Endometrial microvascular endothelial cells (primary cell): ENCODE data around the gene SPRN. TPM values are rescaled to one million over a fixed set of nuclear protein-coding genes. Genes with fewer than 3 reads are reported as not detected.
"Not testable (repeated sequence)": the region's sequence is repeated elsewhere in the genome, so short reads cannot be mapped to it uniquely, and the experiment has no call there.

Experiments used
- in situ Hi-C: cut with HindIII; loops from 2 replicates; pipeline ENCODE4 v1.10.0; 2017; ENCODE audit warnings: low sequenced_read_pairs, low pct_unique_long_range_greater_than_20kb; ENCODE audit errors: inconsistent ontology term
- total RNA-seq: library from RNA; depleted of rRNA; stranded (reverse); fragments of >200 nt; gene quantifications from one replicate; pipeline ENCODE4 v1.2.3, GENCODE V29; 2015; ENCODE audit errors: inconsistent ontology term

The SPRN gene
- total RNA-seq, 1 donor from 2014 or later, result 0.19 TPM

DNA sequence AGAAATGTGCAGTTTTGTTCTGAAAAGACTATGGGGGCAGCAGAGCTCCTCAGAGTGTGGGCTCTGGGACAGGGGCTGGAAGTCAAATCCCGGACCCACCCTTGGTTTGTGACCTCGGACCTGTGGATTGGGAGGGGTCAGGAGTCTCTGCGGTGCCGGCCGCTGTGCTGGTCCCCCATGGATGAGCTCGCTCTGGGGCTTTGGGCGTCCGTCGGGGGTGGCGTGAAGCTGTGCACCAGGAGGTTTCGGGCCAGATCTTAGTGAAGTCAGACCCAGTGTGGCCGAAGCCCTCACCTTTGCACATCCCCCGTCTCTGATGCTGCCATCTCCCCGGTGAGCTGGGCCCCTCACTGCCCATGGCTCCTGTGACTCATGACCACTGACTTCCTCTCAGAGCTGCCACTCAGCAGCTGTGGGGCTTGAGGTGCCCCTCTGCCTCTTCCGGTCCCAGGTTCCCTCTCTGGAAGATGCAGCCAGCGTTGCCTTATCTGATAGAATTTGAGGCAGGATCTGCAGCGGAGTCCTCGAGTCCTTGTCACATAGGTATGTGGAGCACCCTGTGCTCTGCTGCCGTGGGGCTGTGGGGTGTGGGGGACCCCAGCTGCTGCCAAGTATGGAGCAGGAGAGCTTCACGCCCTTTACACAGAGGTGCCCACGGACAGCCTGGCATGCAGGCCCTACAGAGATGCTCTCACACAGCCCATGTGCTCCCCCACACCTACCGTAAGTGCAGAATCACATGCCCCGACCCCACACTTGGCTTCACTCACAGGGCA, 18.0 kb upstream of the SPRN start:
- in situ Hi-C loops, result no loop called here

DNA sequence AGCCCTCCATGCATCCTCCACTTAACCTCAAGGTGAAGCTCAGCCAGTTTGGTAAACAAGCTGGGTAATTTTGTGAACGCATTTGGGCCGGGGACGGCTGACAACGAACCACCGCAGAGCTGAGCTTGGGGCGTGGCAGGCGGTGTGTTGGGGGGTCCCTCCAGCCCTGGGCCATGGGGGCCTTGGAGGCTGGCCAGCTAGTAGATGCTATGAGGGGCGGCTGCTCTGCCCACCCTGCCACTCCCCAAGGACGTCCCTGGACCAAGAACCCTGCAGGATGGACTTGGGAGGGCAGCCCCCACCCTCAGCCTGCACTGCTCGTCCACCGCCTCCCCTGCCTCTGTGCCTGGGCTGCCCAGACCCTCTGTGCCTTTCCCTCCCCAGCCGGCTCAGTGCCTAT, 17.4 kb upstream of the SPRN start:
- in situ Hi-C loops, result no loop called here

DNA sequence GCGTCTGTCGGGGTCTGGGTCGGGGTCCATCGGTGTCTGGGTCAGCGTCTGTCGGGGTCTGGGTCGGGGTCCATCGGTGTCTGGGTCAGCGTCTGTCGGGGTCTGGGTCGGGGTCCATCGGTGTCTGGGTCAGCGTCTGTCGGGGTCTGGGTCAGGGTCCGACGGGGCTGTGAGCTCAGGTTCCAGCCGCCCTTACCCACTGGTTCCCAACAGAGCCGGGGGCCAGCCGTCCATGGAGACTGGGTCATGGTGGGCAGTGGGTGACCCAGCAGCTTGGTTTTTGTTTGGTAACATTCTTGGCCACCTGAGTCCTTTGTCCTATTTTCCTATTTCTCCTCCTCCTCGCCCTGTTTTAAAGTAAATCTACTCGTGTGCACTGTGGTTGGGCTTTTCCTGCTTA, 16.9 kb upstream of the SPRN start:
- in situ Hi-C loops, result not testable (repeated sequence)

DNA sequence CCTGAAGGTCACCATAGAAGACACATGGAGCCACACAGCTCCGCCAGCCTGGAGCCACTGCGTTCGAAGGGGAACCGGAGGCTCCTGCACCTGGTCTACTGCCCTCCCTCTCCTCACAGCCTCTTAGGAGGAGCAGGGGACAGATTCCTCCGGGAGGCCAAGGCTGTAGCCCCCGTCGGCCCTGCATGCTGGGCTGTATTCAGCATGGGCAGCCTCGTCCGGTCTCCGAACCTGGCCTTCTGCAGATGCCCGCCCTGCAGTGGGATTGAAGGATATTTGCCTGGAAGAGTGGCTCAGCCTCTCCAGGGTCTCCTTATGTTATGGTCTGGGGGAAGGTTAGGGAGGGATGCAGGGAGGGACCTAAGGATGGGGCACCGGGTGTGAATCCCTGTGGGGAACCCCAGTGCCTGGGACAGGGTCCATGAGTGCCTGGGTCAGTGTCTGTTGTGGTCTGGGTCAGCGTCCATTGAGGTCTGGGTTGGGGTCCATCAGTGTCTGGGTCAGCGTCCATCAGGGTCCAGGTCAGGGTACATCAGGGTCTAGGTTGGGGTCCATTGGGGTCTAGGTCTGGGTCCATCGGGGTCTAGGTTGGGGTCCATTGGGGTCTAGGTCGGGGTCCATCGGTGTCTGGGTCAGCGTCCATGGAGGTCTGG, 16.3 kb upstream of the SPRN start:
- in situ Hi-C loops, result no loop called here

DNA sequence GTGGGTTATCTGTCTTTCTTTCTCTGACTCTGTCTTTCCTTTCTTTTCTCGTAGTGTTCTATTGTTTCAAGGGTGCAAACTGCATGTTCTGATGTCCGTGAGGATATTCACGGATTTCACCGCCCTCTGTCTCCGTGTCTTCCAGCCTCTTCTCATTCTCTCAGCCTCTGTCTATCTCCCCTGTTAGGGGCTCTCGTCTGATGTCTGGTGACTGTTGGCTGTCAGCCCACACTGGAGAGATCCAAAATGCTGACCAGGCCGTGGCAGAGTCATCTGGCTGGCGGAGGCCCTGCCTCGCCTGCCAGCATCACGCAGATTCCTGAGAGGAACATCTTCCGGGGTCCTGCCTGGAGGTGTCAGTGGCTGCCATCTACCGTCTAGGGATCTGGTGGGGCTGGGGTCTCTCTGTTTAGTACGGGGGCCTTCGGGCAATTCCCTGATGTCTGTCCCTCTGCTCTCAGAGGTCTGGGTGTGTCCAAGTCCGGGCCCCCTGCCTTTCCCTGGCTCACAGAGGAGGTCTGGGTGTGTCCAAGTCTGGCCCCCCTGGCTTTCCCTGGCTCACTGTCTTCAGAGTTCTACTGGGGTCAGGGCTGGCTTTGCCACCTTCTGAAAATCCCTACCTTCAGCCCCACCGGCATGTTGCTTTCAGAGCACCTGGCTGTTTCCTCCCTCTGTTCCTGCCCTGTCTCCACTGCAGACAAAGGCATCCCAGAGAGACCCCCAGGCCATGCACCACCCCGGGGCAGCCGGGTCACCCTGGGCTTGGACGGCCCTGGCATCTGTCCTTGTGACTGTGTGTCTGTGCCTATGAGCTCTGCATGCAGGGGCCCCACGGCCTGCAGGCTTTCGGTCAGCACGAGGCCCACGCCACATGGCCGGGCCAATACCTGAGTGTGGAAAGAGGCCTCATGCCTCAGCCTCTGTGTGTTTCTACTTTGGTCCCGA, 15.4 kb upstream of the SPRN start:
- in situ Hi-C loops, result no loop called here

DNA sequence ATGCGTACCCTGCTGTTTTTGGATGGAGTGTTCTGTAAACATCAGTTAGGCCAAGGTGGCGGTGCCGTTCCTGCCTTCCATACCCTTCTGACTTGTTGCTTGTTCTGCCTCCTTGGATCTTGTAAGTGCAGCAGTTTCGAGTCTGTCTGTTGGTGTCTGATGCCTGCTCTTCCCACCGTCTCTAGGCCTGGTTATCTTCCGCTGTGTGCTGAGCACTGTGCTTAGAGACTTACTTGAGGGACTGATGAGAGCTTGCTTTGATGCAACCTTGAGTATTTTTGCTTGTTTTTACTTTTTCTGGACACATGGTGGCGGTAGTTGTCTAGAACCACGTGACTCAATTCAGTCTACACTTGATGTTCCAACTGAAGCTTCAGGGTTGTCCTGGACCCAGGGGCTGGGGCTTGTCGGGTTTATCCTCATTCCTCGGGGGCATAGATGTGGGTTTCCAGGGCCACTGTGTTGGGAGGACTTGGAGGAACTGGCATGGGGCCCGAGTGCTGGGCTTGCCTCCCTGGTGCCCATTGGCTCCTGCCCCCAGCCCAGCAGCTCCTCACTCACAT, 14.4 kb upstream of the SPRN start:
- in situ Hi-C loops, result no loop called here

DNA sequence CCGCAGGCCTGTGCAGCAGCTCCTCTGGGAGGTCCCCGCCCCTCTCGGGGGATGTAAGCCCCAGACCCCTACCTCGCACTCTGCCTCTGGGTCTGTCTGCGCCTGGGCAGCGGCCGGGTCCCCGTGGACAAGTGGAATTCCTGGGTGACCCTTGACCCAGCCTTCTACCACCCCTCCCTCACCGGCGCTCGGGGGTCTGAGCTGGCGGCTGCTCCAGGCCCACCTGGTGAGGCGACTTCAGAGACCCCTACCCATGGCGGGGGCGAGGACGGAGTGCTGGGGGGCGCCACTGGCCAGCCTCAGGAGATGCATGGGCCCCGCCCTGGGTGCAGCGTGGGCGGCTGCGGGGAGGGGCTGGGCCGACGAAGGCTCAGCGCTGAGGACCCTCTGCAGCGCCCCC, 8.4 kb upstream of the SPRN start:
- in situ Hi-C loops, result not testable (repeated sequence)

DNA sequence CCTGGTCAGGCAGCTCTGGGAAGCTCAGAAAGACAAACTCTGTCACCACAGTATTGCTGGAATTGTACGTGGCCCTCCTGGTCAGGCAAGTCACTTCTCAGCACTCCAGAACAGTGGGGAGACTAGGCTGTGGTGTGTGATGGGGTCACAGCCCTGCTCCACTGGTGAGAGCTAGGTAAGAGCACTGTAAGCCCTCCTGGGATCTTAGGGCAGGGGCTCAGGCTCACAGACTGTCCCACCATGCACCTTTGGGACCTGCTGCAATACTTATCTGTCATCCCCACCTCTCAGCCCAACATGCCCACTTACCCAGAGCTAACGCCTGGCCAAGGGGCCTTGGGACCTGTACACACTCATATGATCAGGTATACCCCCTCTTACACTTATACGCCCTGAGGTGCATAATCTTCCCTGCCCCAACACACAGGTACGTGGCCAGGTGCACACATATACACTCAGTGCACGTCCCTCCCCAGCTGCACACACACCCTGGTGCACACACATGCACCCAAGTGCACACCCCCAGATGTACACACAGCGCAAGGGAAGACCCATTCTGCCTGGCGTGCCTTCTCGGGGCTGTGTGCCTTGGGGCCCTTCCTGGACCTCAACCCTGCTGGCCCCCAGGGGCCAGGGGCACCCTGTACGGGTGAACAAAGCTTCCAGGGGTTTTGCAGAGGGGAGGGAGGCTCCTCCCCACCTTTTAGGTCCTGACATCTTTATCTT, 7.6 kb upstream of the SPRN start:
- in situ Hi-C loops, result not testable (repeated sequence)

DNA sequence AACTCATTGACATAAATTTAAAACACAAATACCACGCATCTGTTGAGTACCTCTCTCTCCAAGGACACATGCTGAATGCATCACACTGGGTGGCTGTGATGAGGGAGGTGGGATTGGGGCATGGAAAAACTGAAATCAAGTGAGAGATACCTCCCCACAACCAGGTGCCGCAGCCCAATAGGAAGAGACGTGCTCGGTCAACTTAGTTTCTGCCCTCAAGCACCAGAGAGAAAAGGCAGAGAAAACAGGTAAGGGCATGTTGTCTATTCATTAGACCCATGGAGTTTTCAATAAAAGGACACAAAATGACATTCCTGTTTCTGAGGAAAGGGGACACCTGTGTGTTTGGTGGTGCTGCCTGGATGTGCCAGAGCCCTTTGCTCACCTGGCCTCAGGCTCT, 5.1 kb upstream of the SPRN start:
- in situ Hi-C loops, result not testable (repeated sequence)

DNA sequence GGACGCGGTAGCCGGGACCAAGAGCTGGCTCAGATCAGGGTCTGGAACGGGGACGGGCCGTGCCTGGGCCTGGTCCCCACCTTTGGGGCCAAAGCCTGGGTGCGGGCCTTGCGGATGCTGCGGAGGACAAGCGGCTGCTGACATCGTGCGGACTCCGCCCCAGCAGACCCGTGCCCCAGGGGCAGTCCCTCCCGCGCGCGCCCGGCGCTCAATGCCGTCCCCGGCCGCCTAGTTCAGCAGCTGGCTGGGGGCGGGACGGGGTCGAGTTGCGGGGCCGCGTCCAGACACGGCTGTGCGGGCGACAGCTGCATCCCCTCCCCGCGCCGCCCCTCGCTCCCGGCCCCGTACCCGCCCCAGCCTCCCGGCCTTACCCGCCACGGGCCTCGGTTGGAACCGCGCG, 323 bp downstream of the SPRN start:
- in situ Hi-C loops, result not testable (repeated sequence)

DNA sequence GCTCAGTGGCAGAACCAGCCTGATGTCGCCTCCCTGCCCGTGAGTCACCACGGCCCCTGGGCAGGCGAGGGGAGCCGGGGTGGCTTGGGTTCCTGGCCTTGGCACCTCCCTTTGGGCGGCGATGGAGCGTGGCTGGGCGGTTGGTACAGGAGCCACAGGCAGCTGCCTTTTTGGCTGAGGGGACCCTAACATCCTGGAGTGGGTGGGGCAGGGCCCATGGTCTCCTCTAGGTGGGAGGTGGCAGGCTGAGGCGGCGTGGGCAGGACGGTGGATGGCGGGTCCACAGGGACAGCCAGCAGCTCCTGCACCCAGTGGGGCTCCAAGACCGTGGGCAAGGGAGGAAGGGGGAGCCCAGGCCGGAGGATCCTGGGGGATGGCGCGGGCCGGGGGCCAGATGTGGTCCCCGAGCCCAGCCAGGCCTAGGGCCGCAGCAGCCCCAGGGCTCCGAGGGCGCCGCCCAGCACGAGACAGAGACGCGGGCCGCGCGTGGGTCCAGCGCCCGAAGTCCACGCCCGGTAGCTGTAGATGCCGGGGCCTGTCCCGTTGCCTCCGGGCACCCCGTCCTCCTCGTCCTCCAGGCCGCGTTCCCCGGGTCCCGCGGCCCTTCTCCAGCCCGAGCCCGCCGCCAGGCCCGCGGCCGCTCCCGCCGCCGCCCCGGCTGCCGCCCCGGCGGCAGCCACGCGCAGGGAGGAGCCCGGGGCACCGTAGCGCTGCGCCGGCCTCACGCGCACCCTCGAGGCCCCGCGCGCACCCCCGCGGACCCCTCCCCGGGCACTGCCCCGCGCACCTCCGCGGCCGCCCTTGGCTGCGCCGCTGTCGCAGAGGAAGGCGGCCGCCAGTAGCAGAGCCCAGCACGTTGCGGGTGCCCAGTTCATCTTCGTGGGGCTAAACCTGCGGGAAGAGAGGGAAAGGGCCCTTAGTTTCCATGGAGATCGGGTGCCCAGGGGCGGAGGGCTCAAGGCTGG, 1.3 kb downstream of the SPRN start:
- in situ Hi-C loops, result no loop called here

DNA sequence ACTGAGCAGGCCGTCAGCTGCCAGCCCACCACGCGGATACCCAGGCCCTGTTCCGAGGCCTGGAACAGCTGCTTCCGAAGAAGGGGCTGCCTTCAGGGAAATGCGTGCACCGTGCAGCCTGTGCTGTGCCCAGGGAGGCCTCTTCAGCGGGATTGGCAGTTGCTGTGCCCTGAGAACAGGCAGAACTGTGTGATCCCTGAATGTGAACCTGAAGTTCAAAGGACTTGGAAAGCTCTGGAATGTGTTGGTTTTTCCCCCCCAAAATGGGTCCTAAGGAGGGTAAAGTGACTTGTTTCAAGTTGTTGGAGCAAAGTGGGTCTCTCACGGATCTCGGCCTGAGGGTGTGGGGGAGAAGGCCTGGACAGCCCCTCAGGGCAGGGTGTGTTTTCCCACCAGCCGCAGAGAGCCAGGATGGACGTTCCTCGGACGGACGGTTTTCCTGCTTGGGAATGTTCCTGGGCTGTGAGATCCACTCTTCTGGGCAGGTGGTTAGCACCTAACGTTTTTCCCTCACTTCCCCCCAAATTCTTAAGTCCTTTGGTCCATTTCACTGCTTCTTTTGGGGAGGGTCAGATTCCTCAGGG, 2.1 kb downstream of the SPRN start:
- in situ Hi-C loops, result no loop called here

DNA sequence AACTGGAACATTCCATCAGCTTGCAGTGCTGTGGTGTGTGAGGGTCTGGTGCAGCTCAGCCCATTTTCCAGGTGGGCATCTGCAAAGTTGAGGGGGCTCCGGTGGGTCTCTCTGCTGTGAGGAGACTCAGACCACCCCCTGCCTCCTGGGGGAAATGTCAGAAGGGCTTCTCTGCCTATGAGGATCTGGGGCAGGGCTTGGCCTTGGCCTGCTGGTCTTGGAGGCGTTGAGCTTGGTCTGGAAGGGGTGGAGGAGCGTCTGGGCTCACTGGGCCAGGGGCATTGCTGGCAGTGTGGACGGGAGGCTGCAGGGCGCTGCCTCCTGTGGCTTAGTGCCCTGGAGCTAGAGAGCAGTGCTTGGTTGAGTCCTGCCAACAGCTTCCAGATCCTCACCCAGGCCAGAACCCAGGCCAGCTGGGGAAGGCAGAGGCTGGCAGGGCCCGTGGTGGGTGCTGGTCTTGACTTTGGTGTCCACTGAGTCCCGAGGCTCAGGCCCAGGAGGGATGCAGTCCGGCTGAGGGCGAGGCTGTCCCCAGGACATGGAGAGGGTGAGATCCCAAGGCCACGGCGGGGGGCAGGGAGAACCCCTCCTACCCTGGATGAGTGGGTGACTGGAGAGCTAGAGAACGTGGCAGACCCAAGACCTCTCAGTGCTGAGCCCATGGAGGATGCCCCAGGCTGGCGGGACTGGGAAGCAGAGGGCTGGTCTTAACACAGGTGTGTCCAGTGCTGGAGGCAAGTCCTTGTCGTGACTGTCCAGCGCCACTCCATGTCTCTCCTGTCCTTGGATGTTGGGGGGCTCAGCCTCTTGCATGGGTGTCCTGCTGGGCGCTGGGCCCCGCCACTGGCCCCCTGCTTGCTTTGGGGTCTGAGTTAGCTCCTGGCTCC, 2.8 kb downstream of the SPRN start:
- in situ Hi-C loops, result no loop called here

DNA sequence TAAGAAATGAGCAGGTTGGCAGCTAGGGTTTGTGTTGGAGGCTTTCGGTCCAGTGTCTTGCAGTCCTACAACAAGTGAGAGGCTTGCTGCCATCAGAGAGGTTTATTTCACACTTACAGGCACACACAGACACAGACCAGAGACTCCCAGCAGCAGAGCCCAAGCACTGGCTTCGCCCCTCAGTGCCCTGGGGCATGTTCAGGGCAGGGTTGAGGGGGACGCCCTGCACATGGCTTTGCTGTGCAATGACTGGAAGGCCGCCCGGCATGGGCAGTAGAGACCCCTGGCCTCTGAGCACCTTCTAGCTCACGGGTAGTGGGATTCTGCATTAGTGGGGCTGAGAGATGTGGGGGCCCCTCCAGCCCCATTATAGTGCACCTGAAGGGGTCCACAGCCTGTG, 3.8 kb downstream of the SPRN start:
- in situ Hi-C loops, result no loop called here

DNA sequence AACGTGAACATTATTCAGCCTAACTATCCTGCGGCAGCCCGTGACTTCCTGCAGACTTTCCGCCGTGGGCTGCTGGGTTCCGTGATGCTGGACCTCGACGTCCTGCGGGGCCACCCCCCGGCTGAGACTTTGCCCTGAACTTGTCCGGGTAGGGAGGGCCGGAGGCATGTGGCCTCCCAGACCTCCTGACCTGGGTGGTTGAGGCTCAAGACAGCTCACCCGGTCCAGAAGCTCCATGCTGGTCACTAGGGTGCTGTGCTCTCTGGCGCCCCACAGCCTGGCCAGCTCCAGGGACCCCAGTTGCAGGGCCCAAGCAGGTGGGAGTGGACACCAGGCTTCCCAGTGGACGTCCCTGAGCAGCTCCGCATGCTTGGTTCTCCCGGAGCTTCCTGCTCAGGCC, 4.4 kb downstream of the SPRN start:
- in situ Hi-C loops, result no loop called here

DNA sequence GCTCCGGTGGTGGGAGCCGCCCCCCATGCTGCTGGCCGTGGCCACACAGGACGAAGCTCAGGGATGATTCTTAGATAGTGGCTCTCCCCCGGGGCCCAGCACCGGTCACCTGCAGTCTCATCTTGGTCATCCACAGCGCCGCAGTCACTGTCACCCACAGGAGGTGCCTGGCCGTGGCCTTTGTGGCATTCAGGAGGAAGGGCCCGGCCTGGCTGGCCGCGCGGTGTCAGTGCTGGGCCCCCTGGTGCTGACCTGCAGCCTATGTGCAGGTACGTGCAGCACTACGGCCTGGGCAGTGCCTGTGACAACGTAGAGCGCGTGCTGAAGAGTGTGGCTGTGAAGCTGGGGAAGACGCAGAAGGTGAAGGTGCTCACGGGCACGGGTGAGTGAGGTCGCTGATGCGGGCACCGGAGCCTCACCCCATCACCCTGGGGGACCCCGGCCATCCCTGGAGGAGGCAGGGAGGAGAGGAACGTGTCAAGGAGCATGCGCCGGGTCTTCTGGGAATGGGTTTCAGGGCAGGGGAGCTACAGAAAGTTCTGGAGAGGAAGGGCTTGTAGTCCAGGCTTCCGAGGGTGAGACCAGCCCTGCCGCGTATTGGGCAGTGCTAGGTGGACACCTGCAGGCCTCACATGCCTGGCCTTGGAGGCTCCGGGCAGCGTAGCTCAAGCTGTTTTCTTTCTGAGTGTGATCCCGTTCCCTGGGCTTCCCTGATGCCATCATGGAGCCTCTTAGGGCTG, 5.0 kb downstream of the SPRN start:
- in situ Hi-C loops, result no loop called here
